GM12878 (cell line): ENCODE data around the gene FZR1. TPM values are rescaled to one million over a fixed set of nuclear protein-coding genes. Genes with fewer than 3 reads are reported as not detected.

Experiments
- DPF2 ChIP-seq: fragments of 450-650 bp; IDR thresholded peaks from 2 replicates; pipeline ENCODE4 v1.6.1; 2017; ENCODE audit warnings: mild to moderate bottlenecking
- HDAC2 ChIP-seq: fragments of 200-600 bp; sonication (generic); IDR thresholded peaks from 2 replicates; pipeline ENCODE4 v1.6.1; 2017
- KAT2A ChIP-seq: conservative IDR thresholded peaks from 2 replicates; pipeline ENCODE4 v1.6.1; 2011; ENCODE audit warnings: low read depth, low read length; ENCODE audit not compliant: control insufficient read depth
- POLR2AphosphoS5 ChIP-seq: IDR thresholded peaks from 2 replicates; pipeline ENCODE4 v1.6.1; 2011; ENCODE audit warnings: mild to moderate bottlenecking, low read length, inconsistent platforms
- RCOR1 ChIP-seq: conservative IDR thresholded peaks from 2 replicates; pipeline ENCODE4 v1.6.1; 2012; ENCODE audit warnings: low read depth, low read length, improper control_type of control experiment
- SREBF2 ChIP-seq: IDR thresholded peaks from 2 replicates; pipeline ENCODE4 v1.6.1; 2012; ENCODE audit warnings: mild to moderate bottlenecking, low read length
- polyA plus RNA-seq, 11 experiments: library from polyadenylated mRNA; depleted of rRNA in 4 of 11; unstranded in 6 of 11; stranded (reverse) in 5 of 11; fragments of >200 nt; fragmentation: Nextera tagmentation in 4 of 11; fragmentation: Illumina TruSeq in 1 of 11; extraction: Ambion mirVana in 4 of 11; extraction: Trizol in 1 of 11; gene quantifications; 1 replicate in 1 of 11; 2 replicates in 10 of 11; pipeline versions ENCODE4 v1.2.1 to v1.2.3, GENCODE V29; 2011 to 2016; ENCODE audit warnings: inconsistent platforms in 2 of 11, missing spikeins in 2 of 11, low read depth in 1 of 11
- total RNA-seq, 4 experiments: library from RNA; depleted of rRNA in 3 of 4; stranded (reverse); fragments of >200 nt in 3 of 4; fragmentation: Illumina TruSeq in 1 of 4; extraction: Trizol in 1 of 4; gene quantifications; 2 replicates each; pipeline versions ENCODE4 v1.2.1 to v1.2.3, GENCODE V29; 2013 to 2021
- TF ChIP-seq, protein P1 (sequence below): fragments of 450-650 bp; IDR thresholded peaks from 2 replicates; pipeline ENCODE4 v1.6.1; 2017; ENCODE audit warnings: mild to moderate bottlenecking, moderate library complexity
- TF ChIP-seq, protein P2 (sequence below): fragments of 450-650 bp; IDR thresholded peaks from 2 replicates; pipeline ENCODE4 v1.6.1; 2017; ENCODE audit warnings: antibody characterized with exemption, mild to moderate bottlenecking, moderate library complexity
- TF ChIP-seq, protein P3 (sequence below), 3 experiments: IDR thresholded peaks in 2 of 3; conservative IDR thresholded peaks in 1 of 3; 2 replicates each; pipeline ENCODE4 v1.5.1; 2011; ENCODE audit warnings: low read depth in 3 of 3, low read length in 3 of 3, mild to moderate bottlenecking in 3 of 3, control low read depth in 2 of 3, moderate library complexity in 2 of 3, inconsistent platforms in 1 of 3, mixed read lengths in 1 of 3; ENCODE audit not compliant: control insufficient read depth in 2 of 3, insufficient read depth in 1 of 3; ENCODE audit errors: extremely low read depth in 1 of 3

Gene FZR1
- total and polyA plus RNA-seq, 10 of the 15 experiments (the other 5 are each of a cell fraction or from before 2014, with no cell fraction given) = 0.11 to 44.2 (median 29.3) TPM

DNA sequence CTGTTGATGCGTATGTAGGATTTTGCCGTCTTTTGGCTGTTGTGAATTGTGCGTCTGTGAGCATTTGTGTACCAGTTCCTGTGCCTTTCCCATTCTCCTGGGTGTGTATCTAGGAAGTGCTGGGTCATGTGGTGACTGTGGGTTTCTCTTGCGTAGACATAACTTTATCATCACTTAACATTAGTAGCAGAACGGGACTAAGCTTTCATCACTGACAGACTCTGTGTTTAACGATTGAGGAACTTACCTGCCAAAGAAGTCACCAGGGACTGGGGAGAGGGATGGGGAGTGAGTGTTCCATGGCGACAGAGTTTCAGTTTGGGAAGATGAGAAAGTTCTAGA, 15.0 kb downstream of the FZR1 start (continued):
- TF ChIP-seq, protein P1, sequence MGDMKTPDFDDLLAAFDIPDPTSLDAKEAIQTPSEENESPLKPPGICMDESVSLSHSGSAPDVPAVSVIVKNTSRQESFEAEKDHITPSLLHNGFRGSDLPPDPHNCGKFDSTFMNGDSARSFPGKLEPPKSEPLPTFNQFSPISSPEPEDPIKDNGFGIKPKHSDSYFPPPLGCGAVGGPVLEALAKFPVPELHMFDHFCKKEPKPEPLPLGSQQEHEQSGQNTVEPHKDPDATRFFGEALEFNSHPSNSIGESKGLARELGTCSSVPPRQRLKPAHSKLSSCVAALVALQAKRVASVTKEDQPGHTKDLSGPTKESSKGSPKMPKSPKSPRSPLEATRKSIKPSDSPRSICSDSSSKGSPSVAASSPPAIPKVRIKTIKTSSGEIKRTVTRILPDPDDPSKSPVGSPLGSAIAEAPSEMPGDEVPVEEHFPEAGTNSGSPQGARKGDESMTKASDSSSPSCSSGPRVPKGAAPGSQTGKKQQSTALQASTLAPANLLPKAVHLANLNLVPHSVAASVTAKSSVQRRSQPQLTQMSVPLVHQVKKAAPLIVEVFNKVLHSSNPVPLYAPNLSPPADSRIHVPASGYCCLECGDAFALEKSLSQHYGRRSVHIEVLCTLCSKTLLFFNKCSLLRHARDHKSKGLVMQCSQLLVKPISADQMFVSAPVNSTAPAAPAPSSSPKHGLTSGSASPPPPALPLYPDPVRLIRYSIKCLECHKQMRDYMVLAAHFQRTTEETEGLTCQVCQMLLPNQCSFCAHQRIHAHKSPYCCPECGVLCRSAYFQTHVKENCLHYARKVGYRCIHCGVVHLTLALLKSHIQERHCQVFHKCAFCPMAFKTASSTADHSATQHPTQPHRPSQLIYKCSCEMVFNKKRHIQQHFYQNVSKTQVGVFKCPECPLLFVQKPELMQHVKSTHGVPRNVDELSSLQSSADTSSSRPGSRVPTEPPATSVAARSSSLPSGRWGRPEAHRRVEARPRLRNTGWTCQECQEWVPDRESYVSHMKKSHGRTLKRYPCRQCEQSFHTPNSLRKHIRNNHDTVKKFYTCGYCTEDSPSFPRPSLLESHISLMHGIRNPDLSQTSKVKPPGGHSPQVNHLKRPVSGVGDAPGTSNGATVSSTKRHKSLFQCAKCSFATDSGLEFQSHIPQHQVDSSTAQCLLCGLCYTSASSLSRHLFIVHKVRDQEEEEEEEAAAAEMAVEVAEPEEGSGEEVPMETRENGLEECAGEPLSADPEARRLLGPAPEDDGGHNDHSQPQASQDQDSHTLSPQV = no peak
- TF ChIP-seq RCOR1 (no peak), SREBF2 (no peak), KAT2A (no peak), DPF2 (no peak), HDAC2 (no peak), POLR2AphosphoS5 (no peak)
- TF ChIP-seq, protein P2, sequence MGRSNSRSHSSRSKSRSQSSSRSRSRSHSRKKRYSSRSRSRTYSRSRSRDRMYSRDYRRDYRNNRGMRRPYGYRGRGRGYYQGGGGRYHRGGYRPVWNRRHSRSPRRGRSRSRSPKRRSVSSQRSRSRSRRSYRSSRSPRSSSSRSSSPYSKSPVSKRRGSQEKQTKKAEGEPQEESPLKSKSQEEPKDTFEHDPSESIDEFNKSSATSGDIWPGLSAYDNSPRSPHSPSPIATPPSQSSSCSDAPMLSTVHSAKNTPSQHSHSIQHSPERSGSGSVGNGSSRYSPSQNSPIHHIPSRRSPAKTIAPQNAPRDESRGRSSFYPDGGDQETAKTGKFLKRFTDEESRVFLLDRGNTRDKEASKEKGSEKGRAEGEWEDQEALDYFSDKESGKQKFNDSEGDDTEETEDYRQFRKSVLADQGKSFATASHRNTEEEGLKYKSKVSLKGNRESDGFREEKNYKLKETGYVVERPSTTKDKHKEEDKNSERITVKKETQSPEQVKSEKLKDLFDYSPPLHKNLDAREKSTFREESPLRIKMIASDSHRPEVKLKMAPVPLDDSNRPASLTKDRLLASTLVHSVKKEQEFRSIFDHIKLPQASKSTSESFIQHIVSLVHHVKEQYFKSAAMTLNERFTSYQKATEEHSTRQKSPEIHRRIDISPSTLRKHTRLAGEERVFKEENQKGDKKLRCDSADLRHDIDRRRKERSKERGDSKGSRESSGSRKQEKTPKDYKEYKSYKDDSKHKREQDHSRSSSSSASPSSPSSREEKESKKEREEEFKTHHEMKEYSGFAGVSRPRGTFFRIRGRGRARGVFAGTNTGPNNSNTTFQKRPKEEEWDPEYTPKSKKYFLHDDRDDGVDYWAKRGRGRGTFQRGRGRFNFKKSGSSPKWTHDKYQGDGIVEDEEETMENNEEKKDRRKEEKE = no peak
- TF ChIP-seq, protein P3, sequence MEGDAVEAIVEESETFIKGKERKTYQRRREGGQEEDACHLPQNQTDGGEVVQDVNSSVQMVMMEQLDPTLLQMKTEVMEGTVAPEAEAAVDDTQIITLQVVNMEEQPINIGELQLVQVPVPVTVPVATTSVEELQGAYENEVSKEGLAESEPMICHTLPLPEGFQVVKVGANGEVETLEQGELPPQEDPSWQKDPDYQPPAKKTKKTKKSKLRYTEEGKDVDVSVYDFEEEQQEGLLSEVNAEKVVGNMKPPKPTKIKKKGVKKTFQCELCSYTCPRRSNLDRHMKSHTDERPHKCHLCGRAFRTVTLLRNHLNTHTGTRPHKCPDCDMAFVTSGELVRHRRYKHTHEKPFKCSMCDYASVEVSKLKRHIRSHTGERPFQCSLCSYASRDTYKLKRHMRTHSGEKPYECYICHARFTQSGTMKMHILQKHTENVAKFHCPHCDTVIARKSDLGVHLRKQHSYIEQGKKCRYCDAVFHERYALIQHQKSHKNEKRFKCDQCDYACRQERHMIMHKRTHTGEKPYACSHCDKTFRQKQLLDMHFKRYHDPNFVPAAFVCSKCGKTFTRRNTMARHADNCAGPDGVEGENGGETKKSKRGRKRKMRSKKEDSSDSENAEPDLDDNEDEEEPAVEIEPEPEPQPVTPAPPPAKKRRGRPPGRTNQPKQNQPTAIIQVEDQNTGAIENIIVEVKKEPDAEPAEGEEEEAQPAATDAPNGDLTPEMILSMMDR (IDR thresholded peaks at IDR 0.05 in 2 of 3, conservative IDR thresholded peaks at IDR 0.05 in 1 of 3; ENCODE audit: control insufficient read depth in 2 of 3, extremely low read depth in 1 of 3, insufficient read depth in 1 of 3, low read depth in 3 of 3, low read length in 3 of 3) = no peak
- TF ChIP-seq, all 136 proteins: peak for 0
